ENCODE results near the gene ZC3H12C. TPM values are rescaled to one million over a fixed set of nuclear protein-coding genes. Genes with fewer than 3 reads are reported as not detected.
A peak's percentile ranks its signal among the peaks of the same experiment; 100 is the strongest.

The ZC3H12C gene
- total RNA-seq, 2 donors from 2014 or later: 0.38 to 1.4 TPM

DNA sequence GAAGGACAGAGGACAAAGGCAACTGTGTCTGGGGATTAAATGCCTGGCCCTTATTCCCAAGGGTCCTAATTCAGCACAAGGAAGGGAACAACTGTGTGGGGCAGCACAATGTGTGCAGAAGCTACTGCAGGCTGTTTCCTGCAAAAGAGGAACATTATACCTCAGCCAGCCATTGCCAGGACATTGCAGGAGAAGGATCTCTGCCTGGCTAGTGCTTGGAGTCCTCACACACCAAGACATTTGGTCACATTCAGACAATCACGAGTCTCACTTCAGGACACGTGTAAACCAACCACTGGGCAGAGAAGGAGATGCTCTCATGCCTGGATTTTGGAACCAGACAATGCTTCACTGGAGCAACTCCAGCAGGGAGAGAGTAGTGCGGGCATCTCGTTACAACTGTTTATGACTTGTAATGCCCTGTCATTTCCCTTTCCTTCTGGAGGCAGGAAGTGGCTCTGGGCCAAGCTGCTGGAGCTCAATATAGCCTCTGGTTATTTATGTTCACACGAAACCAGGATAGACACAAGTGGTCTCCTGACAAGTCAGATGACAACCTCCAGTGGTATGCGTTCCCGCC lies 23.9 kb upstream of the ZC3H12C start:
- ATAC-seq: peak in 1 of 2 donors; percentile 53
- DNase-seq (ENCODE audit: low spot score): no peak
- H3K9me3 Mint-ChIP-seq: peaks cover 2% of the 10 kb centered on the region
- no peak overlapping the region for H3K27ac Mint-ChIP-seq
- H3K27me3 Mint-ChIP-seq: peaks cover 14 to 20% of the 10 kb centered on the region in 2 donors
- H3K4me3 Mint-ChIP-seq: no peak overlapping the region
- no peaks in the 10 kb centered on the region for H3K36me3 Mint-ChIP-seq
- H3K4me1 Mint-ChIP-seq (ENCODE audit: low read depth in 2 of 2): peaks cover 0 to 3% of the 10 kb centered on the region in 2 donors

- H3K4me1 Mint-ChIP-seq (ENCODE audit: low read depth in 2 of 2): peaks cover 0 to 3% of the 10 kb centered on the region in 2 donors
- H3K9me3 Mint-ChIP-seq: peaks cover 2% of the 10 kb centered on the region
- peaks cover 14% of the 10 kb centered on the region in 2 donors for H3K27me3 Mint-ChIP-seq
- H3K27ac Mint-ChIP-seq: no peak overlapping the region
- no peaks in the 10 kb centered on the region for H3K36me3 Mint-ChIP-seq
- no peak overlapping the region for H3K4me3 Mint-ChIP-seq
- no peak for DNase-seq (ENCODE audit: low spot score)
- no peak for ATAC-seq
Observed at GRCh38 chr11:110070176-110070575, 23.0 kb upstream of the ZC3H12C start.

- Mint-ChIP-seq H3K27ac (no peak overlapping the region), H3K36me3 (no peaks in the 10 kb centered on the region)
Observed at GRCh38 chr11:110071197-110071596, 22.0 kb upstream of the ZC3H12C start.

GRCh38 chr11:110072930-110073329 lies 20.3 kb upstream of the ZC3H12C start:
- Mint-ChIP-seq H3K27ac (no peak overlapping the region), H3K4me3 (no peak overlapping the region), H3K4me1 (ENCODE audit: low read depth in 2 of 2) (peaks cover 0 to 12% of the 10 kb centered on the region in 2 donors), H3K27me3 (peaks cover 14 to 18% of the 10 kb centered on the region in 2 donors), H3K9me3 (peaks cover 2% of the 10 kb centered on the region), H3K36me3 (no peaks in the 10 kb centered on the region)
- ATAC-seq (no peak), DNase-seq (ENCODE audit: low spot score) (no peak)

More at GRCh38 chr11:110071197-110071596, 22.0 kb upstream of the ZC3H12C start:
- Mint-ChIP-seq H3K27me3 (peaks cover 14 to 15% of the 10 kb centered on the region in 2 donors), H3K9me3 (peaks cover 2% of the 10 kb centered on the region), H3K4me3 (no peak overlapping the region), H3K4me1 (ENCODE audit: low read depth in 2 of 2) (peaks cover 0 to 3% of the 10 kb centered on the region in 2 donors)
- ATAC-seq (no peak), DNase-seq (ENCODE audit: low spot score) (no peak)

DNA sequence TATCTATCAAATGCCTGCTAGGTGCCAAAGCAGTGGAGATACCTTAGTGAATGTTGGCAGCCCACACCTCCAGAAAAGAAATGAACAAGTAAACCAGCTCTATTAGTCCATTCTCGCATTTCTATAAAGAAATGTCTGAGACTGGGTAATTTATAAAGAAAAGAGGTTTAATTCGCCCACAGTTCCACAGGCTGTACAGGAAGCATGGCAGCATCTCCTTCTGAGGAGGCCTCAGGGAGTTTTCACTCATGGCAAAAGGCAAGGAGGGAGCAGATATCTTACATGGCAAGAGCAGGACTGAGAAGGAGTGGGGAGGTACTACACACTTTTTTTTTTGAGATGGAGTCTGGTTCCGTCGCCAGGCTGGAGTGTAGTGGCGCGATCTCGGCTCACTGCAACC lies 18.7 kb upstream of the ZC3H12C start:
- Mint-ChIP-seq H3K4me3 (no peak overlapping the region), H3K36me3 (no peaks in the 10 kb centered on the region), H3K27me3 (peaks cover 14 to 18% of the 10 kb centered on the region in 2 donors), H3K27ac (no peak overlapping the region), H3K4me1 (ENCODE audit: low read depth in 2 of 2) (peaks cover 0 to 14% of the 10 kb centered on the region in 2 donors), H3K9me3 (peaks cover 2% of the 10 kb centered on the region)
- DNase-seq (ENCODE audit: low spot score) (no peak), ATAC-seq (no peak)

DNA sequence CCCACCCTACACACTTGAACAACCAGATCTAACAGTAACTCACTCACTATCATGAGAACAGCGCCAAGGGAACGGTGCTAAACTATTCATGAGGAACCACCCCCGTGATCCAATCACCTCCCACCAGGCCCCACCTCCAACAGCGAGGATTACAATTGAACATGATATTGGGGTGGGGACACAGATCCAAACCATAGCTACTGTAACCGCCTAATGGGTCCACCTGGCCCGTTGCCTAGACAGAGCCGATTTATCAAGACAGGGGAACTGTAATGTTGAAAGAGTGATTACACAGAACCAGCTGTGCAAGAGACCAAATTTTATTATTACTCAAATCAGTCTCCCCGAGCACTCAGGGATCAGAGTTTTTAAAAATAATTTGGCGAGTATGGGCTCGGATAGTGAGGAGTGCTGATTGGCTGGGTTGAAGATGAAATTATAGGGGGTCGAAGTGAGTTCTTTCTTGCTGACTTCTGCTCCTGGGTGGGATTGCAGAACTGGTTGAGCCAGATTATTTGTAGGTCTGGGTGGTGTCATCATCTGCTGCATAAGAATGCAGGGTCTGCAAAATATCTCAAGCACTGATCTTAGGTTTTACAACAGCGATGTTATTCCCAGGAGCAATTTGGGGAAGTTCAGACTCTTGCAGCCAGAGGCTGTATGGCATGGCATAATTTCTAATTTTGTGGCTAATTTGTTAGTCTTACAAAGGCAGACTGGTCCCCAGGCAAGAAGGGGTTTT lies 17.9 kb upstream of the ZC3H12C start:
- ATAC-seq (no peak), DNase-seq (ENCODE audit: low spot score) (no peak)
- Mint-ChIP-seq H3K4me1 (ENCODE audit: low read depth in 2 of 2) (peaks cover 0 to 11% of the 10 kb centered on the region in 2 donors), H3K36me3 (no peaks in the 10 kb centered on the region), H3K27me3 (peaks cover 14% of the 10 kb centered on the region in 2 donors), H3K9me3 (no peaks in the 10 kb centered on the region), H3K27ac (no peak overlapping the region), H3K4me3 (no peak overlapping the region)

GRCh38 chr11:110075847-110076208 lies 17.4 kb upstream of the ZC3H12C start:
- H3K4me3 Mint-ChIP-seq: no peak overlapping the region
- ATAC-seq (no peak), DNase-seq (ENCODE audit: low spot score) (no peak)
- peaks cover 0 to 11% of the 10 kb centered on the region in 2 donors for H3K4me1 Mint-ChIP-seq (ENCODE audit: low read depth in 2 of 2)
- H3K9me3 Mint-ChIP-seq: no peaks in the 10 kb centered on the region
- H3K36me3 Mint-ChIP-seq: no peaks in the 10 kb centered on the region
- peaks cover 10 to 14% of the 10 kb centered on the region in 2 donors for H3K27me3 Mint-ChIP-seq
- no peak overlapping the region for H3K27ac Mint-ChIP-seq

- H3K4me1 Mint-ChIP-seq (ENCODE audit: low read depth in 2 of 2): peaks cover 0 to 11% of the 10 kb centered on the region in 2 donors
- no peaks in the 10 kb centered on the region for H3K9me3 Mint-ChIP-seq
- no peak overlapping the region for H3K4me3 Mint-ChIP-seq
- DNase-seq (ENCODE audit: low spot score) (no peak), ATAC-seq (no peak)
- no peak overlapping the region for H3K27ac Mint-ChIP-seq
- no peaks in the 10 kb centered on the region for H3K36me3 Mint-ChIP-seq
- H3K27me3 Mint-ChIP-seq: peaks cover 9 to 11% of the 10 kb centered on the region in 2 donors
Observed at GRCh38 chr11:110076371-110076965, 16.7 kb upstream of the ZC3H12C start.

GRCh38 chr11:110077346-110077745 lies 15.8 kb upstream of the ZC3H12C start:
- no peaks in the 10 kb centered on the region for H3K36me3 Mint-ChIP-seq
- peaks cover 8 to 10% of the 10 kb centered on the region in 2 donors for H3K27me3 Mint-ChIP-seq
- peak in 1 of 2 donors; percentile 46 for ATAC-seq
- DNase-seq (ENCODE audit: low spot score): no peak
- H3K9me3 Mint-ChIP-seq: no peaks in the 10 kb centered on the region
- H3K4me3 Mint-ChIP-seq: peak overlapping the region; percentile 56
- H3K27ac Mint-ChIP-seq: peak overlapping the region in 1 of 2 donors; percentile 69
- peaks cover 0 to 11% of the 10 kb centered on the region in 2 donors for H3K4me1 Mint-ChIP-seq (ENCODE audit: low read depth in 2 of 2)

- H3K9me3 Mint-ChIP-seq: no peaks in the 10 kb centered on the region
- H3K27me3 Mint-ChIP-seq: peaks cover 8 to 10% of the 10 kb centered on the region in 2 donors
- no peak for DNase-seq (ENCODE audit: low spot score)
- peaks cover 0 to 11% of the 10 kb centered on the region in 2 donors for H3K4me1 Mint-ChIP-seq (ENCODE audit: low read depth in 2 of 2)
- peak overlapping the region in 1 of 2 donors; percentile 69 for H3K27ac Mint-ChIP-seq
- H3K4me3 Mint-ChIP-seq: peak overlapping the region; percentile 56
- ATAC-seq: peak; percentile 76 to 94
- H3K36me3 Mint-ChIP-seq: no peaks in the 10 kb centered on the region
Observed at GRCh38 chr11:110077831-110078325, 15.3 kb upstream of the ZC3H12C start.

DNA sequence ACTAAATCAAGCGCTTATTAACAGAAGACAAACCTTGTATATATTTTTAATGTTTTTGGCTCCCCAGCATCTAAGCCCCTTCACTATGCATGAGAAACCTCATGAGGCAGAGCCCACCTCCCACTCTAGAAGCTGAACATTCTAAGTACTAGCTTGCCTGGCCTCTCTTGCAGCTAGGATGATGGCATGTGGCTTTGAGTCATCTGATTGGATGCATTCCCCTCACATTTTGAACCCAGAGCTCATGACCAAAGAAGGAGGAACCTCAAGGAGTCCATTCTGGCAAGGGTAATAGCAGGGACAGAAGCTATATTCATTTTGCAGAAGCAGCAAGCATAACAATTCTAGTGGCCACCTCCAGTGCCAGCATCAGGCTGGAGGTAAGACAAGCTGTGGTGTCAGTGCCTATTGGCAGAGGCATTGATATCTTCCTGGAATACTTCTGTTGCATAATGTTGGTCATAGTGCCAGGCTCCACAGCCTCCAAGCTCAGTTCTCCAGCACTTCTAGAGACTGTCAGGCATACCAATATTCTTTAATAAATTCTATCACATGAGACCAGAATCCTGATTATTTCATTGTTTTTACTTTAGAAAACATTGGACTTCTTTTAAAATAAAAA lies 14.2 kb upstream of the ZC3H12C start:
- H3K4me3 Mint-ChIP-seq: no peak overlapping the region
- H3K27ac Mint-ChIP-seq: no peak overlapping the region
- no peak for DNase-seq (ENCODE audit: low spot score)
- H3K27me3 Mint-ChIP-seq: peaks cover under 1 to 7% of the 10 kb centered on the region in 2 donors
- no peak for ATAC-seq
- H3K36me3 Mint-ChIP-seq: no peaks in the 10 kb centered on the region
- H3K9me3 Mint-ChIP-seq: no peaks in the 10 kb centered on the region
- peaks cover 0 to 11% of the 10 kb centered on the region in 2 donors for H3K4me1 Mint-ChIP-seq (ENCODE audit: low read depth in 2 of 2)

DNA sequence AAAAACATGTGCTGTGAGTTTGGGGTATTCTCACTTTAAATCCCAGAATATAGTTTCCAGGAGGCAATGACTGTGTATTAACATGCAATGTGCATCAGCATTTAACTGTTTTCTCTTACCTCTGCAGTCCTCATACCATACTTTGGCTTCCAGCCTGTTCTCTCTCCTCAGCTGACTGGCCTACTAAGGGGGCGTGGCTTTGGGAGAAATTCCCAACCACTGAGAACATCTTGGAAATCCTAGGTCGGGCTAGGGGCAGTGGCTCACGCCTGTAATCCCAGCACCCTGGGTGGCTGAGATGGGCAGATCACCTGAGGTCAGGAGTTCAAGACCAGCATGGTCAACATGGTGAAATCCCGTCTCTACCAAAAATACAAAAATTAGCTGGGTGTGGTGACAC lies 13.5 kb upstream of the ZC3H12C start:
- peaks cover 0 to 11% of the 10 kb centered on the region in 2 donors for H3K4me1 Mint-ChIP-seq (ENCODE audit: low read depth in 2 of 2)
- H3K27ac Mint-ChIP-seq: no peak overlapping the region
- ATAC-seq: no peak
- H3K36me3 Mint-ChIP-seq: no peaks in the 10 kb centered on the region
- no peak for DNase-seq (ENCODE audit: low spot score)
- no peaks in the 10 kb centered on the region for H3K9me3 Mint-ChIP-seq
- H3K4me3 Mint-ChIP-seq: no peak overlapping the region
- peaks cover 0 to 9% of the 10 kb centered on the region in 2 donors for H3K27me3 Mint-ChIP-seq

GRCh38 chr11:110081462-110082376 lies 11.5 kb upstream of the ZC3H12C start:
- H3K9me3 Mint-ChIP-seq: no peaks in the 10 kb centered on the region
- H3K4me3 Mint-ChIP-seq: no peak overlapping the region
- H3K4me1 Mint-ChIP-seq (ENCODE audit: low read depth in 2 of 2): peaks cover 0 to 11% of the 10 kb centered on the region in 2 donors
- H3K27ac Mint-ChIP-seq: no peak overlapping the region
- peaks cover 5 to 7% of the 10 kb centered on the region in 2 donors for H3K27me3 Mint-ChIP-seq
- no peaks in the 10 kb centered on the region for H3K36me3 Mint-ChIP-seq
- ATAC-seq: peak in 1 of 2 donors; percentile 46
- DNase-seq (ENCODE audit: low spot score): no peak

All from natural killer cell treated with Interleukin-12 subunit alpha and Interleukin-12 subunit beta and Interleukin-15 and Interleukin-18, amount 100 ng/mL, for 72 hours (primary cell).